Measurements from ENCODE around the gene TNFAIP8L3.
"Not testable (repeated sequence)": the region's sequence is repeated elsewhere in the genome, so short reads cannot be mapped to it uniquely, and the experiment has no call there.

Gene TNFAIP8L3

DNA sequence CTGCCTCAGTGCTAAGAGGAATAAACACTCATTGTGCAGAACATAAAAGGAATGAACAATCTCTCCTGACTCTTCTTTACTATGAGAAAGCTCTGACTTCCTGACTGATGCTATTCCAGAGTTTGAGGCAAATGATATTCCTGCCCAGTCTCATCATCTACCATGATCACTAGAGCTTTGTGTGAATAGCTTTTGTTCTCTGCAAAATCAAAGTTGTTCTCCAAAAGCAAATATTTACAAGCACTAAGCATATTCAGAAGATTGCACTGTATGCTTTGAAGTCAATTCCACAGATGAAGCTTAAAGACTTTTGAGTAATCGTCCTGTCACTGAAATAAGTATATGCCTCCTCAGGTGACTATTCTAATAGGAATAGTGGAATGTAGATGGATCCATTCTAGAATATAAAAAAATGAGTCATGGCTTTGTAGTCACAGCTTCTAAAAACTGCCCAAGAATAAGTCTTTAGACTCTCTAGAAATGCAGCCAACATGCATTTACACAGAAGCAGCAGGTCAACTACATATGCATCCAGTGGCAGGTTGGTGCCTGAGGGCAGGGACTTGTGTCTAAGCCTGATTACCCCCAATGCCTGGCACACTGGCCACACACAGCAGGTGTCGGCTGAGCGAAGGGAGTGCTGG lies 34.6 kb downstream of the TNFAIP8L3 start:
- DNase-seq (ENCODE audit: low spot score) = no peak

DNA sequence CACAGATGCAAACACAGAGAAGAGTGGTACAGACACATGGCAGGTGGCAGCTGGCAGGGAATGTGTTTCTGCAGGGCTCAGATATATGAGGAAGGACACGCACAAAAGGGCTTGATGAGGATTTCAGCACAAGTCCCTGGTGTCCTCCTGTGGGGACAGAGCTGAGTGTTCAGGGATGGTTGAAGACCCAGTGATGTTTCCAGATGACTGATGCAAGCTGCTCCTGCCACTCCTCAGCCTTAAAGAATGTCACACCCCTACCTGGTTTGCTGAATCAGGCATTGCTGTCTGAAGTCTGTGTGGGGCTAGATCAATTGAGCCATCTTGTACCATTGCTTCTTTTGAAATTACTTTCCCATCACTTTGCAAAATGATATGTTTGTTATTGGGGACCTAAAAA lies 40.2 kb downstream of the TNFAIP8L3 start:
- no peak for DNase-seq (ENCODE audit: low spot score)

DNA sequence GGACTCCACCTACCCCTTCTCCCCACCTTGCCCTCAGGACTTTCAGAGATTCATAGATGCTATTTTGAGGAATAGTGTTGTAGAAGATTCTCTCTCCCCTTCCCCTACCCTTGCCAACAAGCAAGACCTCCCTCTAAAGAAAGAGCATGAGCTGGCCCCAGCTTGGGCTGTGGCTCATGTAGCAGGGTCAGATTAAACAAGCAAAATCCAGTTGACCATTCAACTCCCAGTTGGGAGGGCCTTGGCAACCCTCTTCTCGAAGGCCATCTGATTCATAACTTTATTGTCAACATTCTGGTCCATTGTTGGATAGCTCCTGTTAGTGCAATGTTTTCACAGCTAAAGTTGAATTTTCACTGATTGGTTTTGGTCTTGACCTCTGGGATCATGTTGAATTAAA lies 41.1 kb downstream of the TNFAIP8L3 start:
- no peak for DNase-seq (ENCODE audit: low spot score)

DNA sequence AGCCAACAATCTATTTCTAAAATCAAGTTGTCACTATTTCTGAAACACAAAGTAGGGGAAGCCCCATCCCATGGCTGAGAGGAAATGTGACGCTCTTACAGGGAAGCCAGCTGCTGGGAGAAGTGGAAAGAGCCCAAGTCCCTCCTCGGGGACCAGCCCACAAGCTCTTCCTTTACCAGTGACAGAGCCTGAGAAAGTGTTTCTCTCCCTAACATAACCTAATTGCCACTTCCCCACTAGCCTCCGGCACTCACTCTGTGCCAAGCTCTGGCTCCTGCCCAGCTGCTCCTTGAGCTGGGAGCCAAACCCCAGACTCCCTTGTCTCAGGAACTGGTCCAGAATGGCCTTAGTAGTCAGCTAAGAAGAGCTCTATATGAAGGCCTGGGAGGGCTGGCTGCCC lies 42.9 kb downstream of the TNFAIP8L3 start:
- no peak for DNase-seq (ENCODE audit: low spot score)

DNA sequence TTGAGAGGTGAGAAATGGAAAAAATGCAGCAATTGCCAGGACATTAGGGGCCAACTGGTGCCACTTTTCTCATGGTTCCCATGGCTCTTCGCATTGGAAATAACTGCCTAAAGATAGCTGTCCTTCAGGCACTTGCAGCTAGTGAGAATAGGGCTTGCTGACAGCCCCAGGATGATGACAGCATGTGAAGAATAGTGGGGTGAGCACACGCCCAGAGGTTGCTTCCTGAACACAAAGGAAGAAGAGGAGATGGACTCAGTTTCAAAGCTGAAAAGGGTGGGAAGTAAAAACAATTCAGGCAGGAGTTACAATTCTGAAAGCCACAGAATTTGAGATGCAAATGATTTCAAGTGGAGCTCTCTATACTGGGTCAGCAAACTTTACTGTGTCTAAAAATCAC lies 45.6 kb downstream of the TNFAIP8L3 start:
- no peak for DNase-seq (ENCODE audit: low spot score)

DNA sequence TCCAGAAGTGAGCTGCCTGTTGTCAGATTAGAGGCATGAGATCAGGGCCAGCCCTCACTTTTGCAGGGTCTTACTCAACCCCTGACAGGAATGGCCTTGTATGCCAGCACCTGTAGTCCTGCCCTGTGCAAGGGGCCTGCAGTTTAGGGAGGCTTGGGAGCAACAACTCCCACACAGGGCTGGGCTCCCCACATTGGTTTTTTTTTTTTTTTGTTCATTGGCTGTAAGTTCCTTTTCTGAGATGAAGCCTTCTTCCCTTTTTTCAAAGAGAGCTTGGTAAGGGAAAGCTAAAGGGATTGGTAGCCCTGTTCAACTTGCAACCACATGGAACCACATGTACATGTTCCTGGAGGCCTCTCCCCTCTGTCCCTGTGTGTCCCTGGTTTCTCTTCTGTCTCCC lies 46.4 kb downstream of the TNFAIP8L3 start:
- no peak for DNase-seq (ENCODE audit: low spot score)

DNA sequence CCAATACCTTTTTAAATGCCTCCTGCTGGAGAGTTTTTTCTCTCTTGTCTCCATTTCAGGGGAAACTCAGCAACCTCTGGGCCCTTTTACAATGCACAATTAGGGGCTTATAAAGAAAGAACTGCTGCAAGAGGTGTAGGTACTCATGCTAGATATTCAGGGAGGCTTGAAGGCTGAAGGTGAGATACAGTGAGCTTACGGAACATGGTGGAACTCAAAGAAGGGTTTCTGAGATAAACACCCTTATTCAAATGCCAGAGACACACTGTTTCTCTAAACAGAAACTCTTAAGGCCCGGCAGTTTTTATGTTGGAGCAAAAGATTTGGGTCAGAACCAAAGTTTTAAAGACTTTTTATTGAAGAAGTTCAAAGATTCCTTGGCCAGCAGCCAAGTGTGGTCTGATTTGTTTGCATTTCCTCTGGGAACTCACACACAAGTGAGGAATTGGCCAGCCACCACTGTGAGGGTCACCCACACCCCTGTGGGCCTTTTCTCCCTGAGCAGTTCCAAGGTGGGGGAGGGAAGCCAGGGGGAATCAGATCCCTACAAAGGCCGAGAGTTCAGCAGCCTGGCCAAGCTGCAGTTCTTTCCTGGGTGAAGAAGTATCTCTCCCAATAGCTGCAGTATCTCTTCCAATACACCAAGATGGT lies 47.8 kb downstream of the TNFAIP8L3 start:
- no peak for DNase-seq (ENCODE audit: low spot score)

DNA sequence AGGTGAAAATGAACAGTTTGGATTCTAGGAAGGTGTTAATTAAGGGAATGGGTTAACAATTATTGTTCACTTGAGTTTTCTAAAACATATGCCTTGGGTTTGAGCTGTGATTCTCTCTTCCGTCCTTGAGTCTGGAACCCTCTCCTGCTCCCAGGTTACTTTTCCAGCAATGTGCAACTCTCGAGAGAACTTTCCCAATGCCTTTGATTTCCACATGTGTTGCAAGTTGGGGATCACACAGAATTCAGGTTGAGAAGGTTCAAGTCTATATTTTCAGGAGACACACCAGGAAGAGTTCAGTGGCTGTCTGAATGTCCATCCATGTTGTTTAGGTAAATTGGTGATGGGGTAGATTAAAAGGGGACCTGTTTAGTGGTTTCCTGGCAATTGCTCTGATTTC lies 48.7 kb downstream of the TNFAIP8L3 start:
- DNase-seq (ENCODE audit: low spot score) = no peak

DNA sequence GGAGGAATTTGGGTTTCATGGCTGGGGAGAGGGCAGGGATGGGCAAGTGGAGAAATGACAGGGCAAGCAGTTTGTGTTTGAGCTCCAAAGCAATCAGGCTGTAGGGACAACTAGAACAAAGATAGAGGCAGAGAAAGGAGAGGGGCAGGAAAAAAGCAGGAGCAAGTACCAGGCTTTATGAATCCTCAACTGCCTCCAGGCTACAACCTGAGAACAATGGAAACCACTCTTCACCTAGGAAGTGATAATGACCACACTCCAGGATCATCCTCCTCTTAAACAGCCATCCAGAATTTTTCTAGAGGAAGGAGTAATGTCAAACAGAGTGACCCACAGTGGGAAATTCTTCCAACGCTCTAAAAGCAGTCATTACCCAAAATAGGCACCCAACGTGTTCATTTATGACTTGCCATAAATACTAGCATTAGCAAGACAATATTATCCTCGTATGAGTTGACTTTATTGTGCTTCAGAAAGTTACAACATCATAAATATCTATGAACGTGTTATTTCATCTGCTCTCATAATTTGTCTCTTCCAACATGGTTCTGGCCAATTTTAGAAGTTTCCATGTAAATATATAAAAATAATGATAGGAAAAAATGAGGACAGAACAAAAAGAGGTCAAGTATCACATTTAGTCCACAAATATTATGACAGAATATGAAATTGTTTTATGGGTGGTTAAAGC lies 50.5 kb downstream of the TNFAIP8L3 start:
- no peak for DNase-seq (ENCODE audit: low spot score)

DNA sequence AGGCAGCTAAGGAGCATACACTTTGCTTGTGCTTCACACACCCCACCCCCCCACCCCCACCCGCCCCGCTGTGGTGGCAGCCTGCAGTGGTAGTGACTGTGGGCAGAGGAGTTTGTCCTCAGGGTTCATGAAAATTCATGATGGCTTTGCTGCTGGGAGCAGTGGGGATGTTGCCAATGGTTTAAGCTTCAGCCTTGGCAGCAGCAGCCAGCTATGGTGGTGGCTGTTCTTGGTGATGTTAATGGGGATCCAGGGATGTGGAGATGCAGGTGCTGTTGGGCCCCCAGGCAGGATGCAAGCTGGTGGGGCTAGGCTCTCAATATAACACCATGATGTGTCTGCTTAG lies 55.8 kb downstream of the TNFAIP8L3 start:
- DNase-seq (ENCODE audit: low spot score) = no peak

DNA sequence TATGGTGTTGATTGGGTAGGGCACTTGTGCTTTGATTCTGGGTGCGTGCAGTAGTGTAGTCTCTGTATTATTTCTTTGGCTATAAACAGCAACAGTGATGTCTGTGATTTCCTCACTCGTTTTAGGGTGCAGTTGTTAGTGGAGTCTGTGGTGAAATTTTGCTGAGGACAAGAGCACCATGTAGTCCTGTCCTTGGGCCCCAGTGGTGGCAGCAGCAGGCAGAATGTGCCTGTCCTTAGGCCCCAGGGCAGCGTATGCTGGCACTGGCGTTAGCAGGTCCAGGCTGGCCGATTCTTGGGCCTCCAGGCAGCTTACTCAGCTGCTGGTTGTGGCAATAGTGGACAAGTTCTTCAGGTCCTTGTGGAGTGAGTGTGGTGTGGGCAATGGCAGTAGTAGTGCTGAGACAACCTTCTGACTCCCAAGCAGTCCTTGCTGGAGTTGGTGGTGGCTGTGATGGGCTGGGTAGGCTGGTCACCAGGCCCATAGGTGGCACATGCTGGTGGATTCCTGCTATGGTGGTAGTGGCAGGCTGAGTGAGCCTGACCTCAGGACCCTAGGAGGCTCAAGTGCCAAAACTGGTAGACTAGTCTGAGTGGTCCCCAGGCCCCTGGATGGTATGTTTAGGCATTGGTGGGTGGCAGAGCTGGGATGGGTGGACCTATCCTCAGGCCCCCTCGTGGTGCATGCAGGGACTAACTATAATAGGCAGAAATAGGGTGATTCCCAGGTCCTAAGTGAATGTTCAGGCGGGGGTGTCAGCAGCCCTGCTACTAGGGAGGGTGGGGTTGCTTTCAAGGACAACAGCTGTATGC lies 56.3 kb downstream of the TNFAIP8L3 start:
- no peak for DNase-seq (ENCODE audit: low spot score)

DNA sequence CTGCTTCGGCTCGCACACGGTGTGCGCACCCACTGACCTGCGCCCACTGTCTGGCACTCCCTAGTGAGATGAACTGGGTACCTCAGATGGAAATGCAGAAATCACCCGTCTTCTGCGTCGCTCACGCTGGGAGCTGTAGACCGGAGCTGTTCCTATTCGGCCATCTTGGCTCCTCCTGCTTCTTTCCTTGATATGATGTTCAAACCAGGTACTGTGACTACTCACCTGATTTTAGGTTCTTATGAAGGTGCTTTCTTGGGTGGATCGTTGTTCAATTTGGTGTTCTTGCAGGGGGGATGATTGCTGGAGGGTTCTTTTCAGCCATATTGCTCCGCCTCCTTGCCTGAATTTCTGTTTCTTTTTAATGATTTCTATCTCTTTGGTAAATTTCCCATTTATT lies 57.2 kb downstream of the TNFAIP8L3 start:
- DNase-seq (ENCODE audit: low spot score) = not testable (repeated sequence)

DNA sequence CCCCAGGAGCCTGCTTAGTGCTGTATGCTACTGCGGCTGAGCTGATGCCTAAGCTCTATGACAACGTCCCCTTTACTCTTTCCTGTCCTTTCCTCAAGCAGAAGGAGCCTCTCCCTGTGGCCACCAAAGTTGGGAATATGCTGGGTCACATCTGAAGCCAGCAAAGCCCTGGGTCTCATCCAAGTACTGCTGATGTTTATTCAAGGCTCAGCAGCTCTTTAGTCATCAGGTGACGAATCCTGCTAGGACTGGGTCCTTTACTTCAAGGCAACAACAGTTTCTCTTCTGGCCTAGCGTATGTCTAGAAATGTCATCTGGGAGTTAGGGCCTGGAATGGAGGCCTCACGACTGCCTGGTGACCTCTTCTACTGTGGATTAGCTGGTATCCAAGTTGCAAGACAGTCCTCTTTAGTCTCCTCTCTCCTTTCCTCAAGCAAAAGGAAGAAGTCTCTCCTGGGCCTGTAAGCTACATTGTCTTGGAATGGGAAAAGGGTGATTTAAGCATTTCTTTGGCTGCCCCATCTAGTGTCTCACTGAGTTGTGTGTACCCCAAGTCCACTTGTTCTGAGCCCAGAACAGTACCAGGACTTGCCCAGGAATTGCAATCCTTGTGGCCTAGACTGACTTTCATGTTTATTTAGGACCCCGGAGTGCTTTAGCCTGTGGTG lies 63.9 kb downstream of the TNFAIP8L3 start:
- no peak for DNase-seq (ENCODE audit: low spot score)

DNA sequence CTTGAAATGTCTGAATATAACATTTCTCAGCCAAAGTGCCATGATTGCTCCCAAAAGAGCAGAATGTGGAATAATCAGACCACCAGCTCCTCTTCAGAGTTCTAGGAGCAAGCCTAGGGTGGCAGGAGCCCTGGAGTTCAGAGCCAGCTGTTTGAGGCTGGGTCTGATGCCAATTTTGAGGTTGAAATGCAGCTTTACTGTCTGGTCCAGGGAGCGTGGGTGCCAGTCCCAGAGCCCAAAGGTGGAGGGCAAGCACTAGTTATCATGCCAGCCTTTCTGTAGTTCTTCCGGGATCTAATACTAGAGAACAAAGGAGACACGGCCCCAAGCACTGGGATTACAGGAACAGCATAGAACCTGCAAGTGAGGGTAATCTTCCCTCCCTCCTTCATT lies 69.3 kb downstream of the TNFAIP8L3 start:
- DNase-seq (ENCODE audit: low spot score) = no peak

DNA sequence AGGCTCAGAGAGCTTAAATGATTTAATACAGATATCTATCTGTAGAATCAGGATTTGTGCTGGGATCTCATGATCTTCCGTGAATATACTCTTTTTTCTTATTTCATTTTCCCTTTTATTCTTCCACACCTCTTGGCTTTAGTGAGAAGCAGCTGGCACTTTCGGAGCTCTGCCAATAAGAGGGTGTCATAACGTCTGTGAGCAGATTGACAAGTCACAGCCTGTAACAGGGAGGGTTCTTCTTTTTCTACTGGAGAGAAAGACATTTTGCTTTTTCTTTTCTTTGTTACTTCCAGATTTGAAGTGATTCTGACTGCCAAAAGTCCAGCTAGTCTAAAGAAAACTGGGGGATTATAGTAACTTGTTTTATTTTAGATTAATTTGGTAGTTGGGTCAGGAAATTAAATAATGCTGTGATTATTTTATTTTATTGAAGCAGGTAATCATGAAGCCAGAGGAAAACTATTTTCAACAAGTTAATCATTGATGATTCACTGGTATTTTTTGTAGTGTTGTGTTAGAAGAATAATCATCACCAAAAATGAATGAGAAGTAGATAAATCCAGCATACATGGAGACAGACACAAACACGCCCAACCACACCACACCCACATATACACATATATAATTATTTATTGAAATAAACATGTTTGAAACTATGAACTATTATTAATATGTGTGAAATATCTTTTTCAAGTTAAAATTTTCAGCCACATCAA lies 69.8 kb downstream of the TNFAIP8L3 start:
- no peak for DNase-seq (ENCODE audit: low spot score)

DNA sequence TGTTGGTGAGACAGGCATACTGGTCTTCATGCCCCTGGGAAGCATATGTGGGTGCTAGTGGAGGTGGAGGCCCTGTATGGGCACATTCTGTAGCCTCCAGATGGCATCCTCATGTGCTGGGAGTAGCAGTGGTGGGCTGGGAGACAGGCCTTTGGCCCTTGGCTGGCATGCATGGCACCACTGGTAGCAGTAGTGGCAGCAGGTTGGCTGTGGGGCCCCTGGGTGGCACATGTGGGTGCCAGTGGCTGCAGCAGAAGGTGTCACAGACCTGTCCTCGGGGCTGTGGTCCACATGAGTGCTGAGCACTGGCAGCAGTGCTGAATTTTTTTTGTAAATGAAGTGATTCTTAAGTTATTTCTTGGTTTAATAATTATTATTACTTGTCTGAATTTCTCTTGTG lies 71.2 kb downstream of the TNFAIP8L3 start:
- no peak for DNase-seq (ENCODE audit: low spot score)

DNA sequence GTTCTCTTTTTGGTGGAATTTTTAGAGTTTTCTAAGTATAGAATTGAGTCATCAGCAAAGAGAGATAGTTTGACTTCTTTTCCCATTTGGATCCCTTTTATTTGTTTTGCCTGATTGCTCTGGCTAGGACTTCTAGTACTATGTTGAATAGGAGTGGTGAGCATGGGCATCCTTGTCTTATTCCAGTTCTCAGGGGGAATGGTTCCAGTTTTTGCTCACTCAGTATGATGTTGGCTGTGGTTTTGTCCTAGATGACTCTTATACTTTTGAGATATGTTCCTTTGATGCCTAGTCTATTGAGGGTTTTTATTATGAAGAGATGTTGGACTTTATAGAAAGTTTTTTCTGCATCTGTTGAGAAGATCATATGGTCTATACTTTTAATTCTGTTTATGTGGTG lies 72.5 kb downstream of the TNFAIP8L3 start:
- DNase-seq (ENCODE audit: low spot score) = no peak

DNA sequence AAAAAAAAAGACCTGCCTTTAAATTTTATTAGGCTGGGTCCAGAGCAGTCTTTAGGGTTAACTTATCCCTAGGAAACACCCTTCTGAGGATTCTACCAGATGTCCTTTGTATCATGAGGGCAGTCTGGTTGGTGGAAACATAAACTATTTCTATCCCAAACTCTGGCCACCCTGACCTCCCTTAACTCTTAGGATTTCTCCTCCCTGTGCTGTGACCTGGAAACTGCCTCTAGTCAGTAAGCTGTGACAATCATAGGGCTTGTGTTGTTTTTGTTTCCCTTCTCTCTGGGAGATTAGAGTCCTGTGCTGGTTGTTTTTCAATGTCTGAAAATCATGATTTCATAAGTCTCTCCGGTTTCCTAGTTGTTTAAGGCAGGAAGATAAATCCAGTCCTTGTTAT lies 78.1 kb downstream of the TNFAIP8L3 start:
- DNase-seq (ENCODE audit: low spot score) = no peak

DNA sequence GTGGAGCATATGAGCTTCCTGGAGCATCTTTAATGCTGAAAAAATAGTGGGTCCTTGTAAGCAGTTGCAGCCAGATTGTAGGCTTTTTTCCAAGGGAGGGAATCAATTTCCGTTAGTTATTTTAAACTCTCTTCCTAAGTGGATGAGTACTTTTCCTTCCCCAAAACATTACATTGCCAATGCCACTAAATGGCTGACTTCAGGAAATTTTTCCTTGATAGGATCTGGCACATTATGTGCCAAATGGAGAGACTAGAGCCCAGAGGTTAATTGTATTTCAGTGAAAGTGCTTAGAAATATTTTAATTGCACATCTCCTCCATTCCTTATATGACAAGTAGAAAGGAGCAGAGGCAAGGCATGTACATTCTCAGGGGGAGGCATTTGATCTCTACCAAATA lies 83.5 kb downstream of the TNFAIP8L3 start:
- no peak for DNase-seq (ENCODE audit: low spot score)

DNA sequence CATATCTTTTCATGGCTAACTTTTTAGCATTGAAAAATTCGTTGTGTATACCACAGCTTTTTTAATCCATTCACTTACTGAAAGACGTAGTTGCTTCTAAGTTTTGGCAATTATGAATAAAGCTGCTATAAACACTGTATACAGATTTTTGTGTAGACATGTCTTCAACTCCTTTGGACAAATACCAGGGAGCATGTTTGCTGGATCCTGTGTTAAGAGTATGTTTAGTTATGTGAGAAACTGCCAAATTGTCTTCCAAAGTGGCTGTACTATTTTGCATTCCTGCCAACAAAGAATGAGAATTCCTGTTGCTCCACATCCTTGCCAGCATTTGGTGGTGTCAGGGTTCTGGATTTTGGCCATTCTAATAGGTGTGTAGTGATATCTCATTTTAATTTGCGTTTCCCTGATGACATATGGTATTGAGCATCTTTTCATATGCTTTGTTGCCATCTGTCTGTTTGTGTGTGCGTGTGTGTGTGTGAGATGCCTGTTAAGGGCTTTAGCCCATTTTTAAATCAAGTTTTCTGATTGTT lies 87.5 kb downstream of the TNFAIP8L3 start:
- no peak for DNase-seq (ENCODE audit: low spot score)
